Measurements from ENCODE around the gene FLAD1.
"Not testable (repeated sequence)": the region's sequence is repeated elsewhere in the genome, so short reads cannot be mapped to it uniquely, and the experiment has no call there.

FLAD1 gene

GRCh38 chr1:154969860-154970452 is 13.2 kb upstream of the FLAD1 start:
- Mint-ChIP-seq H3K36me3 (ENCODE audit: low read depth) (peaks cover 66% of the 10 kb centered on the region), H3K4me1 (ENCODE audit: low read depth) (peaks cover 33% of the 10 kb centered on the region), H3K9me3 (no peaks in the 10 kb centered on the region), H3K27ac (peak overlapping the region; percentile 88), H3K27me3 (no peaks in the 10 kb centered on the region), H3K4me3 (no peak overlapping the region)
- no peak for DNase-seq

GRCh38 chr1:154970631-154971340 is 12.4 kb upstream of the FLAD1 start, which contains the start of gene SHC1:
Gene SHC1, minus strand, starts transcription at chr1:154970747. Its CDS starts 221 bp downstream, at chr1:154970526.
- Mint-ChIP-seq H3K36me3 (ENCODE audit: low read depth) (peaks cover 59% of the 10 kb centered on the region), H3K9me3 (no peaks in the 10 kb centered on the region), H3K4me1 (ENCODE audit: low read depth) (peaks cover 33% of the 10 kb centered on the region), H3K27me3 (no peaks in the 10 kb centered on the region), H3K27ac (peak within 1 kb of the TSS; percentile 88), H3K4me3 (peak within 1 kb of the TSS; percentile 40)
- peak; percentile 54 for DNase-seq

GRCh38 chr1:154971341-154971998 is 11.7 kb upstream of the FLAD1 start:
- Mint-ChIP-seq H3K27ac (peak overlapping the region; percentile 88), H3K27me3 (no peaks in the 10 kb centered on the region), H3K36me3 (ENCODE audit: low read depth) (peaks cover 52% of the 10 kb centered on the region), H3K4me1 (ENCODE audit: low read depth) (peaks cover 33% of the 10 kb centered on the region), H3K9me3 (no peaks in the 10 kb centered on the region), H3K4me3 (peak overlapping the region; percentile 27)
- no peak for DNase-seq

- no peaks in the 10 kb centered on the region for H3K27me3 Mint-ChIP-seq
- no peak overlapping the region for H3K27ac Mint-ChIP-seq
- DNase-seq, result no peak
- H3K9me3 Mint-ChIP-seq, result no peaks in the 10 kb centered on the region
- no peak overlapping the region for H3K4me3 Mint-ChIP-seq
- peaks cover 33% of the 10 kb centered on the region for H3K4me1 Mint-ChIP-seq (ENCODE audit: low read depth)
- H3K36me3 Mint-ChIP-seq (ENCODE audit: low read depth), result peaks cover 45% of the 10 kb centered on the region
These were observed 11.0 kb upstream of the FLAD1 start for GRCh38 chr1:154972213-154972516.

GRCh38 chr1:154972517-154973343 is 10.4 kb upstream of the FLAD1 start:
- H3K27ac Mint-ChIP-seq, result no peak overlapping the region
- no peaks in the 10 kb centered on the region for H3K27me3 Mint-ChIP-seq
- peaks cover 37% of the 10 kb centered on the region for H3K4me1 Mint-ChIP-seq (ENCODE audit: low read depth)
- peaks cover 39% of the 10 kb centered on the region for H3K36me3 Mint-ChIP-seq (ENCODE audit: low read depth)
- DNase-seq, result no peak
- no peaks in the 10 kb centered on the region for H3K9me3 Mint-ChIP-seq
- no peak overlapping the region for H3K4me3 Mint-ChIP-seq

GRCh38 chr1:154973344-154974101 is 9.6 kb upstream of the FLAD1 start:
- peaks cover 31% of the 10 kb centered on the region for H3K36me3 Mint-ChIP-seq (ENCODE audit: low read depth)
- H3K4me1 Mint-ChIP-seq (ENCODE audit: low read depth), result peaks cover 39% of the 10 kb centered on the region
- no peak overlapping the region for H3K4me3 Mint-ChIP-seq
- no peaks in the 10 kb centered on the region for H3K9me3 Mint-ChIP-seq
- DNase-seq, result peak; percentile 93
- no peaks in the 10 kb centered on the region for H3K27me3 Mint-ChIP-seq
- H3K27ac Mint-ChIP-seq, result no peak overlapping the region

- Mint-ChIP-seq H3K27ac (no peak within 1 kb of the TSS), H3K4me3 (no peak within 1 kb of the TSS), H3K36me3 (ENCODE audit: low read depth) (peaks cover 24% of the 10 kb centered on the region), H3K27me3 (no peaks in the 10 kb centered on the region), H3K4me1 (ENCODE audit: low read depth) (peaks cover 35% of the 10 kb centered on the region), H3K9me3 (no peaks in the 10 kb centered on the region)
- no peak for DNase-seq
These were observed 8.9 kb upstream of the FLAD1 start, which contains the start of gene CKS1B for GRCh38 chr1:154974102-154974807. Gene CKS1B, plus strand, starts transcription at chr1:154974681. Its CDS starts 65 bp downstream, at chr1:154974746.

GRCh38 chr1:154974808-154975408 is 8.2 kb upstream of the FLAD1 start:
- DNase-seq, result peak; percentile 94
- Mint-ChIP-seq H3K36me3 (ENCODE audit: low read depth) (peaks cover 19% of the 10 kb centered on the region), H3K27ac (no peak overlapping the region), H3K4me3 (no peak overlapping the region), H3K27me3 (no peaks in the 10 kb centered on the region), H3K4me1 (ENCODE audit: low read depth) (peaks cover 32% of the 10 kb centered on the region), H3K9me3 (no peaks in the 10 kb centered on the region)

- Mint-ChIP-seq H3K27ac (no peak overlapping the region), H3K27me3 (no peaks in the 10 kb centered on the region), H3K9me3 (no peaks in the 10 kb centered on the region), H3K36me3 (ENCODE audit: low read depth) (peaks cover 19% of the 10 kb centered on the region), H3K4me1 (ENCODE audit: low read depth) (peaks cover 32% of the 10 kb centered on the region), H3K4me3 (no peak overlapping the region)
- peak; percentile 78 for DNase-seq
These were observed 7.6 kb upstream of the FLAD1 start for GRCh38 chr1:154975409-154976059.

GRCh38 chr1:154977762-154978161 is 5.4 kb upstream of the FLAD1 start:
- H3K27me3 Mint-ChIP-seq; DNase-seq; H3K9me3 Mint-ChIP-seq; H3K36me3 Mint-ChIP-seq (ENCODE audit: low read depth): not testable (repeated sequence)
- Mint-ChIP-seq H3K4me1 (ENCODE audit: low read depth) (peaks cover 17% of the 10 kb centered on the region), H3K4me3 (peak overlapping the region; percentile 9), H3K27ac (peak overlapping the region; percentile 26)

- Mint-ChIP-seq H3K9me3 (no peaks in the 10 kb centered on the region), H3K36me3 (ENCODE audit: low read depth) (no peaks in the 10 kb centered on the region), H3K4me1 (ENCODE audit: low read depth) (peaks cover 13% of the 10 kb centered on the region), H3K27ac (peak overlapping the region; percentile 41), H3K4me3 (no peak overlapping the region), H3K27me3 (no peaks in the 10 kb centered on the region)
- no peak for DNase-seq
These were observed 4.8 kb upstream of the FLAD1 start for GRCh38 chr1:154978360-154978759.

- Mint-ChIP-seq H3K36me3 (ENCODE audit: low read depth) (peaks cover 18% of the 10 kb centered on the region), H3K4me3 (no peak overlapping the region), H3K9me3 (no peaks in the 10 kb centered on the region), H3K27me3 (no peaks in the 10 kb centered on the region), H3K27ac (no peak overlapping the region), H3K4me1 (ENCODE audit: low read depth) (peaks cover 28% of the 10 kb centered on the region)
- no peak for DNase-seq
These were observed 803 bp upstream of the FLAD1 start for GRCh38 chr1:154982341-154982740.
